UCSD-AML1 (cell line): ENCODE results near the gene MALRD1.
"Not testable (repeated sequence)": the region's sequence is repeated elsewhere in the genome, so short reads cannot be mapped to it uniquely, and the experiment has no call there.

Experiments used
- DNase-seq: peaks from one replicate; lab custom pipeline; 2025; ENCODE audit not compliant: unreplicated experiment; lab: John Stamatoyannopoulos, UW

Gene MALRD1

DNA sequence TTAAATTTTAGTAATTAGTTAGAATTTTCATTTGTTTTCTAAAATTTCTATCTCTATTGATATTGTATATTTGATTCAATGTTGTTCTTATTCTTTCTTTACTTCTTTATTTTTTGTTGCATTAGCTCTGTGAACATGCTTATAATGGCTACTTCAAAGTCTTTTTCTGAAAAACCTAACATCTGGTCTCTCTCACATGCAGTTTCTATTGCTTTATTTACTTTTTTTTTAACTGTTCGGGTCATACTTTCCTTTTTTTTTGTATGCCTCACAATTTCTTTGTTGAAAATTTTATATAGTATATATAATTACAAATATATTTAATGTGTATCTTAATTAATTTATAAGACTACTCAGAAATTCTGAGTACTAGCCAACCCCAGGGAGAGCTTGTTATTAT is 715.5 kb downstream of the MALRD1 start:
- no peak for DNase-seq

DNA sequence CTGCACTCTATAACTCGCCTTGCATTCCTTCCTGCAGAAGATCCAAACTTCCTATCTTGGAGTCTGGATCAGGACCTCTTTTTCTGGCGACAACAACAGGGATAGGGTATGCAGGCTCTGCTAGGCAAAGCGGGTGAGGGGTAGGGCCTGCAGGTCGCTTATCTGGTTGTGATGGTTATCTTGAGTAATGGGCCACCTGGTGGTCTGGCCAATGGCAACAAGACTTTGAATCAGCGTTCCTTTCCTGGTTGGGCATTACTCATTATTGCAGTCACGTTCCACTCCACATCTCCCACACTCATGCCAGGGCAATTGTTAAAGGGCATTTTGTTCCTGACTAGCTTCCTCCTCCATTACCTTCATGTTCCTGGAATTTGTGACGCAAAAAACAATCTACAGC is 719.3 kb downstream of the MALRD1 start:
- DNase-seq = no peak

DNA sequence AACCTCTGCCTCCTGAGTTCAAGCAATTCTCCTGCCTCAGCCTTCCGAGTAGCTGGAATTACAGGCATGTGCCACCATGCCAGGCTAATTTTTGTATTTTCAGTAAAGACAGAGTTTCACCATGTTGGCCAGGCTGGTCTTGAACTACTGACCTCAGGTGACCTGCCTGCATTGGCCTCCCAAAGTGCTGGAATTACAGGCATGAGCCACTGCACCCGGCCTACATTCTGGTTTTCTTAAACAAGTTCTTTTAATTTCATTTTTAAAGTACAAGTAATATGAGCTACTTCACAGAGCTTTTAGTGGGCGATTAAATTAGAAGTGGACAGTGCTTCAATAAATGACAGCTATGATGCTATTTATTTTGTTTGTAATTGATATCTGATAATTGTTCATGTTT is 721.2 kb downstream of the MALRD1 start:
- DNase-seq = not testable (repeated sequence)

DNA sequence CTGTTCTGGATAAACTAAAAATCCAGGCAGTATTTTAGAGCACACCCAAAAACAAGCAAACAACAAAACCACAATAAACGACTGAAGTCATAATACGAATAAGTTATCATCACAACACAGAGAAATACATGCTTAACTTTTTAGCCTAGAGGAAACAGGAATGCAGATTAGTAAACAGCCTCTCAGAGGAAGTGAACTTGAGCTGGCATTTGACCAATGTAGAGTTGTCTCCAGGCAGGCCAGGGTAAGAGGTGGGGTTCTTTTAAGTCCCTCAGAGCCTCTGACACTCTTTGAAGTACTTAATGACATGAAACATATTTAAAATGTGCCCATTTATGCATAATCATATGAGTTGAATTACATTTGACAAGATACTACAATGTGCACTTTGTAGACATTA is 724.4 kb downstream of the MALRD1 start:
- no peak for DNase-seq

DNA sequence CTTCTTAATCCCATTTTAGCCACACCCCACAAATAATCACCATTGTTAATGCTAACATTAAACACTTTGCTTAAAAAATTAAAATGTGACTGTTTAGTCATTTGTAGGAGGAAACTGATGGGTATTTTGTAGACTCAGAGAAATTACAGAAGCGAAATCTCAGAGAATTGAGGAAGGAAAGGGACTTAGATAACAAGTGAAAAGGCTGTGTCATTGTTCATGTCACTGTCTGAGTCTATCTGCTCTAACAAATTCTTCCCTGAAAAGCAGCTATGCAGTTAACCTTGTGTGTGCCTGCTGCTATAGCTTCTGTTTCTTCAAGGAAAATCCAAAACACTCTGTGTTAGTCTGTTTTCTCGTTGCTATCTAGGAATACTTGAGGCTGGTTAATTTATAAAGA is 726.7 kb downstream of the MALRD1 start:
- DNase-seq = no peak

DNA sequence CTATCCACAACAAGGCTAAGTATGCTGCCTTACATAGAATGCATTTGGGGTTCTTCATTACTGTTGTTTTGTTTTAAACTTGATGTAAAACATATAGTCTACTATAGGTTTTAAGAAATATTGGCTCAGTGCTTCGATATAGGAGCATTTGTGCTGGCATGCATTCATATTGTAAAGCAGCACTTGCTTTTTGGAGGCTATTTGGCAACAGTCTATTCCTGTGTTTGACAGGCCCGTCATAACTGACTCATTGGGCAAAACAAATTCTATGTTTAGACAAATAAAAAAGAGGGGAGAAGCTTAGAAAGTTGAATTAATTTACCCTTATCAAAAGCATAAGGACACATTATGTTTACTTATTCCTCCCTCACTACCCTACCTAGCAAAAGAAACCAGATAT is 729.2 kb downstream of the MALRD1 start:
- DNase-seq = no peak

DNA sequence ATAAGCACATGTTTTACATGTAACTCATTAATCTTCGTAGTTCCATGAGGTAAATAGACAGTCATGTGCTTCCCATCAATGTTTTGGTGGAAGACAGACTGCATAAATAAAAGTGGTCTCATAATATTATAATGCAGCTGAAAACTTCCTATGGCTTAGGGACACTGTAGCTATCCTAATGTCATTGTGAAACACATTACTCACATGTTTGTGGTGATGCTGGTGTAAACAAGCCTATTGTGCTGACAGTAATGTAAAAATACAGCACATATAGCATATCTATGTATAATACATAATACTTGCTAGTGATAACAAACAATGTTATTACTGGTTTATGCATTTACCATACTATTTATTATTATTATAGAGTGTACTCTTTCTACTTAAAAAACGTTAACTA is 730.4 kb downstream of the MALRD1 start:
- DNase-seq = no peak

DNA sequence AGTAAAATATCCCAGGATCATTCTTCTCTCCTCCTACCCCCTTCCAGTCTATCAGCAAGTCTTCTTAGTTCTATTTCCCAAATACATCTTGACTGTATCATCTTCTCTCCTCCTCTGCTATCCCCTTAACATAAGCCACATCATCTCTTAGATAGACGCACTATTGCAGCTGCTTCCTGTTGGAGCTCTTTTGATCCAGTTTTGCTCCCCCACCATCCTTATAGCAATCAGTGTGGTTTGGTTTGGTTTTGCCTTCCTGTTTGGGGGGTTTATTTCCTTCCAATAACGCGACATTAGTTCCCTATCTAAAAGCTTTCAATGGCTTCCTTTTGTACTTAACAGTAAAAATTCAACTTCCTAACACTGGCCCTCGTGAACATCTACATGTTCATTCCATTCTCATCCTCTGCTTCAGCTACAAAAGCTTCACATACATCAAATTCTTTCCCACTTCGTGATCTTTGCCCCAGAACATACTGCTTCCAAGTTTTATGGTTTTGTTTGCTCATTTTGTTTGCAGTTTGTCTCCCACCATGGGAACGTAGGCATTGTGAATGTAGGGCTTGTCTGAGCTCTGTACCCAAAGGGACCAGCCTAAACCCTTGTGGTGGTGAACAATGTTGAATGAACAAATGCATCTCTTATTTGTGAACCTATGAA is 734.0 kb downstream of the MALRD1 start:
- DNase-seq = no peak

DNA sequence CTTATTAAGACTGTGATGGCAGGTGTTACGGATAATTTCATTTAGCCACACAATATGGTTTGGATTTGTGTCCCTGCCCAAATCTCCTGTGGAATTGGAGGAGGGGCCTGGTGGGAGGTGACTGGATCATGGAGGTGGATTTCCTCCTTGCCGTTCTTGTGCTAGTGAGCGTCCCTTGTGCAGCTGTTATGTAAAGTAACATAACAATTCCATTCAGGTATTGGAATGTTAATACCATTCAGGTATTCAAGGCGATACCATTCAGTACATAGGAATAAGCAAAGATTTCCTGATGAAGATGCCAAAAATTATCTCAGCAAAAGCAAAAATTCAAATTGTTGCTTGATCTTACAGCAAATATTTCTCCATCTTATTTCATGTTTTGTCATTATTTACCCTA is 735.1 kb downstream of the MALRD1 start:
- no peak for DNase-seq
